Common myeloid progenitor, CD34-positive (primary cell): ENCODE measurements around the gene SPINK4.

Source experiments
- CTCF ChIA-PET: fragments of 350-600 bp; sonication (Branson Sonifier 250); formaldehyde crosslinking; loops from one replicate; lab custom pipeline; 2021; ENCODE audit warnings: antibody characterized with exemption; lab: Charles Lee
- POLR2A ChIA-PET: fragments of 350-600 bp; sonication (Branson Sonifier 250); formaldehyde crosslinking; loops from one replicate; lab custom pipeline; 2021; ENCODE audit warnings: antibody characterized with exemption; lab: Charles Lee
- DNase-seq, 3 donors: peaks; one replicate each; pipeline versions ENCODE4 v3.0.0 to v3.0.0-alpha.2; 2013
- H3K27ac ChIP-seq, 2 experiments: 1 replicate in 1 of 2; 2 replicates in 1 of 2; pipeline ENCODE4 v1.7.0; 2013; ENCODE audit warnings: inconsistent platforms in 2 of 2, low read length in 2 of 2, mild to moderate bottlenecking in 2 of 2, low read depth in 1 of 2, moderate library complexity in 1 of 2; ENCODE audit not compliant: severe bottlenecking in 2 of 2, insufficient read depth in 1 of 2, poor library complexity in 1 of 2
- H3K27me3 ChIP-seq, 5 experiments: replicated peaks in 2 of 5; 1 replicate in 3 of 5; 2 replicates in 2 of 5; pipeline versions ENCODE4 v1.6.1 to v1.7.0; 2013; ENCODE audit warnings: low read length in 4 of 5, mild to moderate bottlenecking in 2 of 5, moderate library complexity in 2 of 5, inconsistent platforms in 1 of 5; ENCODE audit not compliant: insufficient read depth in 5 of 5, control insufficient read depth in 4 of 5
- H3K36me3 ChIP-seq, 4 experiments: 1 replicate in 2 of 4; 2 replicates in 2 of 4; pipeline versions ENCODE4 v1.6.1 to v1.7.0; 2013; ENCODE audit warnings: low read length in 3 of 4, control low read depth in 1 of 4, mild to moderate bottlenecking in 1 of 4; ENCODE audit not compliant: control insufficient read depth in 4 of 4, insufficient read depth in 4 of 4
- H3K4me1 ChIP-seq, 4 experiments: 1 replicate in 3 of 4; 2 replicates in 1 of 4; pipeline versions ENCODE4 v1.6.1 to v1.7.1; 2013; ENCODE audit warnings: low read length in 3 of 4, mild to moderate bottlenecking in 3 of 4, control low read depth in 1 of 4, inconsistent platforms in 1 of 4, moderate library complexity in 1 of 4; ENCODE audit not compliant: control insufficient read depth in 4 of 4, insufficient read depth in 4 of 4; ENCODE audit errors: control extremely low read depth in 1 of 4
- H3K4me3 ChIP-seq, 7 experiments: 1 replicate in 4 of 7; 2 replicates in 3 of 7; pipeline versions ENCODE4 v1.5.1 to v1.7.0; 2013; ENCODE audit warnings: mild to moderate bottlenecking in 7 of 7, low read length in 6 of 7, moderate library complexity in 6 of 7, inconsistent platforms in 2 of 7, low read depth in 2 of 7, control low read depth in 1 of 7; ENCODE audit not compliant: insufficient read depth in 4 of 7, control insufficient read depth in 1 of 7; ENCODE audit errors: extremely low read depth in 1 of 7
- H3K9me3 ChIP-seq, 5 experiments: 1 replicate in 4 of 5; 2 replicates in 1 of 5; pipeline versions ENCODE4 v1.6.1 to v1.7.1; 2013; ENCODE audit warnings: low read length in 4 of 5, mild to moderate bottlenecking in 2 of 5, inconsistent platforms in 1 of 5, low read depth in 1 of 5, moderate library complexity in 1 of 5; ENCODE audit not compliant: control insufficient read depth in 4 of 5, insufficient read depth in 2 of 5; ENCODE audit errors: control extremely low read depth in 1 of 5
- WGBS: methylation state at CpG from one replicate; pipeline ENCODE4 v1.1.5; 2013; ENCODE audit not compliant: insufficient coverage; 5-methylcytosine and 5-hydroxymethylcytosine counted together

The SPINK4 gene

GRCh38 chr9:33288828-33289483 lies 49.0 kb downstream of the SPINK4 start:
- Histone ChIP-seq H3K9me3 (no peaks in the 10 kb centered on the region), H3K4me1 (peaks cover 6 to 59% (median 44%) of the 10 kb centered on the region in 4 experiments), H3K36me3 (peaks cover 0 to 23% (median 11%) of the 10 kb centered on the region in 4 experiments), H3K27me3 (no peaks in the 10 kb centered on the region), H3K27ac (peak overlapping the region; percentile 97 to 99), H3K4me3 (peak overlapping the region in 2 of 7 experiments; percentile 19 to 95)
- CTCF ChIA-PET = interaction anchor here (0.9 to 2.5 kb wide), 6 partner anchors 10 to 29 kb away, joined by 3 to 14 read pairs (median 4); no protein-coding TSS in a partner anchor
- WGBS = 68% methylated on average over 7 of the region's 14 CpGs
- DNase-seq = no peak
- POLR2A ChIA-PET = no interaction called here

GRCh38 chr9:33289496-33289895 lies 49.5 kb downstream of the SPINK4 start:
- Histone ChIP-seq H3K27me3 (no peaks in the 10 kb centered on the region), H3K4me3 (peak overlapping the region in 6 of 7 experiments; percentile 27 to 95 (median 45)), H3K4me1 (peaks cover 6 to 59% (median 44%) of the 10 kb centered on the region in 4 experiments), H3K27ac (peak overlapping the region; percentile 97 to 99), H3K36me3 (peaks cover 3 to 29% (median 14%) of the 10 kb centered on the region in 4 experiments), H3K9me3 (no peaks in the 10 kb centered on the region)
- 11% methylated on average over 3 of the region's 12 CpGs for WGBS
- ChIA-PET CTCF (interaction anchor here (0.7 to 1.8 kb wide), 5 partner anchors 14 to 29 kb away, joined by 3 to 6 read pairs (median 4); partner anchors contain the start of genes BAG1 and CHMP5), POLR2A (interaction anchor here (1.0 to 1.3 kb wide), 2 partner anchors 13 to 14 kb away, joined by 3 to 5 read pairs; no protein-coding TSS in a partner anchor)
- peak in 1 of 3 donors; percentile 28 for DNase-seq

GRCh38 chr9:33289936-33290246 lies 49.9 kb downstream of the SPINK4 start:
- peaks cover 5 to 32% (median 17%) of the 10 kb centered on the region in 4 experiments for H3K36me3 ChIP-seq
- CTCF ChIA-PET = interaction anchor here (0.6 to 1.8 kb wide), 8 partner anchors 9 to 184 kb away, joined by 3 to 6 read pairs (median 4); partner anchors contain the start of genes BAG1 and CHMP5
- H3K4me1 ChIP-seq = peaks cover 6 to 59% (median 45%) of the 10 kb centered on the region in 4 experiments
- no peaks in the 10 kb centered on the region for H3K27me3 ChIP-seq
- H3K27ac ChIP-seq = peak overlapping the region; percentile 97 to 99
- WGBS = 0% methylated on average over 12 of the region's 14 CpGs
- DNase-seq = no peak
- POLR2A ChIA-PET = interaction anchor here (0.6 to 1.3 kb wide), 5 partner anchors 13 to 41 kb away, joined by 3 to 5 read pairs (median 3); partner anchors contain the start of gene BAG1
- H3K4me3 ChIP-seq = peak overlapping the region in 6 of 7 experiments; percentile 33 to 95 (median 81)
- no peaks in the 10 kb centered on the region for H3K9me3 ChIP-seq

GRCh38 chr9:33290247-33291030 lies 50.5 kb downstream of the SPINK4 start, which contains the start of gene NFX1:
Gene NFX1 (plus strand): TSS chr9:33290516. CDS start chr9:33290573, 57 bp downstream.
- Histone ChIP-seq H3K9me3 (no peaks in the 10 kb centered on the region), H3K27ac (peak within 1 kb of the TSS; percentile 97 to 99), H3K4me3 (peak within 1 kb of the TSS; percentile 49 to 95 (median 80)), H3K36me3 (peaks cover 5 to 38% (median 21%) of the 10 kb centered on the region in 4 experiments), H3K27me3 (no peaks in the 10 kb centered on the region), H3K4me1 (peaks cover 6 to 59% (median 48%) of the 10 kb centered on the region in 4 experiments)
- POLR2A ChIA-PET = interaction anchor here (0.6 to 1.3 kb wide), 7 partner anchors 12 to 132 kb away, joined by 3 to 5 read pairs (median 3); partner anchors contain the start of gene BAG1
- CTCF ChIA-PET = interaction anchor here (0.6 to 1.8 kb wide), 8 partner anchors 10 to 184 kb away, joined by 3 to 6 read pairs (median 4); partner anchors contain the start of genes BAG1 and CHMP5
- WGBS = 0% methylated on average over 60 of the region's 63 CpGs
- DNase-seq = peak; percentile 100

- Histone ChIP-seq H3K36me3 (peaks cover 5 to 43% (median 25%) of the 10 kb centered on the region in 4 experiments), H3K9me3 (no peaks in the 10 kb centered on the region), H3K4me3 (peak overlapping the region; percentile 49 to 95 (median 80)), H3K27me3 (no peaks in the 10 kb centered on the region), H3K4me1 (peaks cover 6 to 56% (median 46%) of the 10 kb centered on the region in 4 experiments), H3K27ac (peak overlapping the region; percentile 97 to 99)
- 23% methylated on average over 4 of the region's 7 CpGs for WGBS
- no peak for DNase-seq
- POLR2A ChIA-PET = interaction anchor here (0.6 to 1.3 kb wide), 3 partner anchors 11 to 132 kb away, joined by 3 to 5 read pairs (median 3); no protein-coding TSS in a partner anchor
- CTCF ChIA-PET = interaction anchor here (1.0 to 1.8 kb wide), 2 partner anchors 27 to 183 kb away, joined by 3 to 6 read pairs; no protein-coding TSS in a partner anchor
Observed at GRCh38 chr9:33291031-33291397, 51.0 kb downstream of the SPINK4 start.

- H3K36me3 ChIP-seq = peaks cover 5 to 48% (median 31%) of the 10 kb centered on the region in 4 experiments
- no peak for DNase-seq
- POLR2A ChIA-PET = interaction anchor here (0.5 kb wide), 1 partner anchor 22 kb away, joined by 3 read pairs; no protein-coding TSS in a partner anchor
- peak overlapping the region in 1 of 2 experiments; percentile 12 for H3K27ac ChIP-seq
- no peaks in the 10 kb centered on the region for H3K27me3 ChIP-seq
- peaks cover 13 to 58% (median 52%) of the 10 kb centered on the region in 4 experiments for H3K4me1 ChIP-seq
- peak overlapping the region in 2 of 7 experiments; percentile 10 to 20 for H3K4me3 ChIP-seq
- WGBS = 100% methylated on average over 2 of the region's 5 CpGs
- CTCF ChIA-PET = no interaction called here
- H3K9me3 ChIP-seq = no peaks in the 10 kb centered on the region
Observed at GRCh38 chr9:33291901-33292300, 51.9 kb downstream of the SPINK4 start.
